Thyroid gland (tissue), 4 donors: ENCODE data around the gene CIAO2B.

Experiments
- POLR2A ChIP-seq, 2 donors: fragments of 450-650 bp; IDR thresholded peaks; one replicate each; pipeline ENCODE4 v1.6.1; 2017; ENCODE audit warnings: antibody characterized with exemption in 2 of 2, mild to moderate bottlenecking in 2 of 2, moderate library complexity in 1 of 2
- TF ChIP-seq, protein P1 (sequence below), 6 experiments: fragments of 200-600 bp in 3 of 6; fragments of 450-650 bp in 3 of 6; sonication (generic) in 3 of 6; IDR thresholded peaks; one replicate each; pipeline ENCODE4 v1.5.1; 2016 to 2019; ENCODE audit warnings: antibody characterized with exemption in 6 of 6, mild to moderate bottlenecking in 2 of 6, inconsistent platforms in 1 of 6, moderate library complexity in 1 of 6

DNA sequence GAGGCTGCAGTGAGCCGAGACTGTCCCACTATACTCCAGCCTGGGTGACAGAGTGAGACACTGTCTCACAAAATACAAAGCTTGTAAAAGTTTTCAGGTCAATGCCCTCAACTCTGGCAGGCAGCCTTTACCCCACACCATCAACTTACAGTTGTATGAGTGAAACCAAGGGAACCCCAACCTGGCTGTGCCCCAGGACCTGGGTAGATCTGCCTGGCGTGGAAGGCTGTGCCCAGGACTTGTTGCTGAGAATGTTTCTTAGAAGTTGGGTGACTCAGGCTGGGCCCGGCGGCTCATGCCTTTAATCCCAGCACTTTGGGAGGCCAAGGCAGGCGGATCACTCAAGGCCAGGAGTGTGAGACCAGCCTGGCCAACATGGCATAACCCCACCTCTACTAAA, 34.6 kb upstream of the CIAO2B start:
- TF ChIP-seq, protein P1, sequence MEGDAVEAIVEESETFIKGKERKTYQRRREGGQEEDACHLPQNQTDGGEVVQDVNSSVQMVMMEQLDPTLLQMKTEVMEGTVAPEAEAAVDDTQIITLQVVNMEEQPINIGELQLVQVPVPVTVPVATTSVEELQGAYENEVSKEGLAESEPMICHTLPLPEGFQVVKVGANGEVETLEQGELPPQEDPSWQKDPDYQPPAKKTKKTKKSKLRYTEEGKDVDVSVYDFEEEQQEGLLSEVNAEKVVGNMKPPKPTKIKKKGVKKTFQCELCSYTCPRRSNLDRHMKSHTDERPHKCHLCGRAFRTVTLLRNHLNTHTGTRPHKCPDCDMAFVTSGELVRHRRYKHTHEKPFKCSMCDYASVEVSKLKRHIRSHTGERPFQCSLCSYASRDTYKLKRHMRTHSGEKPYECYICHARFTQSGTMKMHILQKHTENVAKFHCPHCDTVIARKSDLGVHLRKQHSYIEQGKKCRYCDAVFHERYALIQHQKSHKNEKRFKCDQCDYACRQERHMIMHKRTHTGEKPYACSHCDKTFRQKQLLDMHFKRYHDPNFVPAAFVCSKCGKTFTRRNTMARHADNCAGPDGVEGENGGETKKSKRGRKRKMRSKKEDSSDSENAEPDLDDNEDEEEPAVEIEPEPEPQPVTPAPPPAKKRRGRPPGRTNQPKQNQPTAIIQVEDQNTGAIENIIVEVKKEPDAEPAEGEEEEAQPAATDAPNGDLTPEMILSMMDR (IDR thresholded peaks at IDR 0.05): no peak
- TF ChIP-seq POLR2A (IDR thresholded peaks at IDR 0.05): no peak
